IPS-NIHi7 (cell line): ENCODE measurements around the gene SPEM1.

Experiments used
- DNase-seq: peaks from one replicate; pipeline ENCODE4 v3.0.0; 2012; ENCODE audit warnings: mixed read lengths; ENCODE audit errors: extremely low spot score

SPEM1 gene, protein sequence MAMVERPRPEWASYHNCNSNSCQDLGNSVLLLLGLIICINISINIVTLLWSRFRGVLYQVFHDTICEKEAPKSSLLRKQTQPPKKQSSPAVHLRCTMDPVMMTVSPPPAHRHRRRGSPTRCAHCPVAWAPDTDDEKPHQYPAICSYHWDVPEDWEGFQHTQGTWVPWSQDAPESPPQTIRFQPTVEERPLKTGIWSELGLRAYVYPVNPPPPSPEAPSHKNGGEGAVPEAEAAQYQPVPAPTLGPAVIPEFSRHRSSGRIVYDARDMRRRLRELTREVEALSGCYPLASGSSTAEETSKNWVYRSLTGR

GRCh38 chr17:7419819-7420610, at the start of gene SPEM1:
Gene SPEM1 (plus strand): TSS chr17:7420324. CDS start chr17:7420385, 61 bp downstream.
- DNase-seq: no peak

DNA sequence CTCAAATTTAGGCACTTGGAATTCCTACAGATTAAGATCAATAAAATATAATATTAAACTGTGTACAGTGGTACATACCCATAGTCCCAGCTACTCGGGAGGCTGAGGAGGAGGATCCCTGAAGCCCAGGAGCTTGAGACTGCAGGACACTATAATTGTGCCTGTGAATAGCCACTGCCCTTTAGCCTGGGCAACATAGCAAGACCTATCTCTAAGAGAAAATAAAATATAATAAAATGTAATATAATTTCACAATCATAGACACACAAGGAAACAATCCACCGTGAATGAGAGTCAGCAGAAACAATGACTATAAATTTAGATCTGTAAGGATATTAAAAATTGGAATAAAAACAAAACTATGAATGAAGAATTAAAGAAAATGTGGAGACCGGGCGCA, 49.3 kb upstream of the SPEM1 start:
- no peak for DNase-seq

- DNase-seq: no peak
Observed at GRCh38 chr17:7374353-7374752, 45.8 kb upstream of the SPEM1 start.

DNA sequence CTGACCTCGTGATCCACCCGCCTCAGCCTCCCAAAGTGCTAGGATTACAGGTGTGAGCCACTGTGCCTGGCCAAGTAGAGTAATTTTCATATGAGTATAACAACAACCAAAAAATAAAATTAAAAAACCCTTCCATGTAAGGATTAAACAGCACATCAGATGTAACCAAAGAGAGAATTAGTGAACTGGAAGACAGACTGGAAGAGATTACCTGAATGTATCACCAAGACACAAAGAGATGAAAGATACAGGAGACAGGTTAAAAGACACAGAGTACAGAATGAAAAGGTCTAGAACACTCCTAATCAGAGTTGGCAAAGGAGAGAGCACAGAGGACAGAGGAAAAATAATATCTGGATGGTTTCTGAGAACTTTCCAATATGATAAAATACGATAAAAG, 41.0 kb upstream of the SPEM1 start:
- no peak for DNase-seq

DNA sequence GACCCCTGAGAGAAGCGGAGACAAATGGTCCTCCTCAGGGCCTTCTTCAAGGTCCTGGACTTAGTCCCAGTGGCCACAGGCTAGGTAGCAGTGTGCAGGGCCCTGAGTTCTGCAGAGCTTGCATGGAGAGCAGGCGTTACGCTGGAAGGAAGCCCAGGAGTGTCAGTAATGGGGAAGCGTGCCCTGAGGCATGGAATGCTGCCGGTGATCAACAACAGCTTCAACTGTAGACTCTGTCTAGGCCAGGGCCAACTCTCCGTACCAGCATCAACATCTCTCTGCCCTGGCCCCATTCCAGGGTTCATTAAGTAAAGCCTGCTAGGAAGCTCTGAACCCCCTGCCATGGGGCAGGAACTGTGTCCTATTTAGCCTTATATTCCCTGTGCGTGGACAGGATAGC, 39.8 kb upstream of the SPEM1 start:
- DNase-seq: peak; percentile 35

DNA sequence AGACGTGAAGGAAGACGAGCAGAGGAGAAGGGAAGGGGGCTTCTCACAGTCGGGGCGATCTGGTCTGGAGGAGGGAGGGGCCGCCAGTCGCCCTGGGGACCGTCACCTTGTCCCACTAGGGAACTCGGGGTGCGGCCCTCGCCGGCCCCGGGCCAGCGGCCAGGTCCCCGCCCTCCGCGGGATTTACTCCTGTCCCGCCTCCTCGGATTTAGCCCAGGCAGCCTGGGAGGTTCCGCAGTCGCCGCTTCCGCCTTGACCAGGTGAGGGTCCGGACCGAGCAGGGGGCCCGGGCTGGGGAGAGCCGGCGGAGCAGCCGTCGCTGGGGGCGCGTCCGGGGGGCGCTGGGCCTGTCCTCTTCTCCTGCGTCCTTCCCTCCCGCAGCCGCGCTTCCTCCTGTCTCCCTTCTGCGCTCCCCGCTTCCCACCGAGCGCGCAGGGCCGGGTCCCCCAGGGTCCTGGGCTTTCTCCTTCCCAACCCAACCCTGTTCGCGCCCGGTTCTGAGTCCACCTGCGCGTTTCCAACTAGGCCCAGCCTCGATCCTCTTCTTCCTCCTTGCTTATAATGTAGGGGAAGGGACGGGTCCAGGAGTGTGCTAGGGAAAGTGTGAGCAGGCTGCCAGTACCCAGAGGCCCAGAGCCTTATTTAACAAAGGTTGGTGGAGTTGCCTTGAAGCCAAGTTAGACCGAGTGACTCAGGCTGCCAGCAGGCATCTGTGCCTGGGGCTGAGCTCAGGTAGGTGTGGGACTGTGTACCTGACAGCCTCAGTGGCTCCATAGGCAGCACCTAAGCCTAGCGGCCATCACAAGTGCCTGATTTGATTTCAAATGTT, 39.1 kb upstream of the SPEM1 start, which contains the start of gene TNK1:
Gene TNK1, plus strand, starts transcription at position 235 of the 829 bp plus-strand sequence. CDS start 1,838 bp downstream, outside the sequence.
- DNase-seq: peak; percentile 68

DNA sequence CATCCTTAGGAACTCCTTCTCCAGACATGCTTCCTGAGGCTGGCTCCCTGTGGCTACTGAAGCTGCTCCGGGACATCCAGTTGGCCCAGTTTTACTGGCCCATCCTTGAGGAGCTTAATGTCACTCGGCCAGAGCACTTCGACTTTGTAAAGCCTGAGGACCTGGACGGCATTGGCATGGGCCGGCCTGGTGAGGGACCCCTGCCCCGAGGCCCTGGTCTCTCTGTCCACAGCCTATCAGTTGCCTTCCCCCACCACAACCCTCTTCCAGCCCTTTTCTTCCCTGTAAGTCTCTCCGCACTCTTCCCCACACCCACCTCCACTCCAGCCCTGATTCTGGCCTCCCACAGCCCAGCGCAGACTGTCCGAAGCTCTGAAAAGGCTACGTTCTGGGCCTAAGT, 37.2 kb upstream of the SPEM1 start:
- no peak for DNase-seq

DNA sequence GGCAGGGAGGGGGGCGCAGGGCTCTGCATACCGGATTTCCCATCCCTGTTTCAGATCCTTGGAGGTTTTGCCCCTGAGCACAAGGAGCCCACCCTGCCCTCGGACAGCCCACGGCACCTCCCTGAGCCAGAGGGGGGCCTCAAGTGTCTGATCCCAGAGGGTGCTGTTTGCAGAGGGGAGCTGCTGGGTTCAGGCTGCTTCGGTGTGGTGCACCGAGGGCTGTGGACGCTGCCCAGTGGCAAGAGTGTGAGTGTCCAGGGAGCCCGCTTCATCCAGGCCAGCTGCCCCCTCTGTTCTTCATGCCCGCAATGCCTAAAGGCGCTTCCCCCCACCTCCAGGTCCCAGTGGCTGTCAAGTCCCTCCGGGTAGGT, 36.8 kb upstream of the SPEM1 start:
- no peak for DNase-seq

DNA sequence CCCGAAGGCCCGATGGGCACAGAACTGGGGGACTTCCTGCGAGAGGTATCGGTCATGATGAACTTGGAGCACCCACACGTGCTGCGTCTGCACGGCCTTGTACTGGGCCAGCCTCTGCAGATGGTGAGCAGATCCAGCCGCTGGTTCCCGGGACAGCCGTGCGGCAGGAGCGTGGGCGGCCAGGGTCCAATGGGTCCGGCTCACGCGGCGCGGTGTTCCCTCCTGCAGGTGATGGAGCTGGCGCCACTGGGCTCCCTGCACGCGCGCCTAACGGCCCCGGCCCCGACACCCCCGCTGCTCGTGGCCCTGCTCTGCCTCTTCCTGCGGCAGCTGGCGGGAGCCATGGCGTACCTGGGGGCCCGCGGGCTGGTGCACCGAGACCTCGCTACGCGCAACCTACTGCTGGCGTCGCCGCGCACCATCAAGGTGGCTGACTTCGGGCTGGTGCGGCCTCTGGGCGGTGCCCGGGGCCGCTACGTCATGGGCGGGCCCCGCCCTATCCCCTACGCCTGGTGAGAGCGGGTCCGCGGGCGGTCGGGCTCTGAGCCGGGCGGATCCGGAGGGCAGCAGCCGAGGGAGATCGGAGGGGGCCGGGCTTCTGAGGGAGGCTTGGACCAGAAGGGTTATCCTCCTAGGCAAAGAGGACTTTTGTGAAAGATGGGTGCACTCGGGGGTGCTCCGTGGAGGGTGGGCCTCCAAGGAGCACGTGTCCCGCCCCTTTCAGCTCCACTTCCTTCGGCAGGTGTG, 36.2 kb upstream of the SPEM1 start:
- DNase-seq: peak; percentile 96

DNA sequence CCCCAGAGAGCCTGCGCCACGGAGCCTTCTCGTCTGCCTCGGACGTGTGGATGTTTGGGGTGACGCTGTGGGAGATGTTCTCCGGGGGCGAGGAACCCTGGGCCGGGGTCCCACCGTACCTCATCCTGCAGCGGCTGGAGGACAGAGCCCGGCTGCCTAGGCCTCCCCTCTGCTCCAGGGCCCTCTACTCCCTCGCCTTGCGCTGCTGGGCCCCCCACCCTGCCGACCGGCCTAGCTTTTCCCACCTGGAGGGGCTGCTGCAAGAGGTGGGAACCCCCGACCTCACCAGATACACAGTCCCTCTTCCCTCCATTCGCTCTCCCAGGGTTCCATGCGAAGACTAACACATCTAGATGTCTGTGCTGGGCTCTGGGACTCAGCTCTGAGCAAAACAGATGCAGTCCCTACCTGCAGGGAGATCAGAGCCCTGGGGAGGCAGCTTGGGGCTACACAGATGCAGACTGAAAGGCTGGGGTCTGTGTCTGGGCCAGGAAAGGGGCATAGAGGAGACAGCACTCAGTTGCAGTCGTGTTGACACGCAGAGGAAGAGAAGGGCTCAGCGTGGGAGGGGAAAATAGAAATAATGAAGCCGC, 35.5 kb upstream of the SPEM1 start:
- no peak for DNase-seq

DNA sequence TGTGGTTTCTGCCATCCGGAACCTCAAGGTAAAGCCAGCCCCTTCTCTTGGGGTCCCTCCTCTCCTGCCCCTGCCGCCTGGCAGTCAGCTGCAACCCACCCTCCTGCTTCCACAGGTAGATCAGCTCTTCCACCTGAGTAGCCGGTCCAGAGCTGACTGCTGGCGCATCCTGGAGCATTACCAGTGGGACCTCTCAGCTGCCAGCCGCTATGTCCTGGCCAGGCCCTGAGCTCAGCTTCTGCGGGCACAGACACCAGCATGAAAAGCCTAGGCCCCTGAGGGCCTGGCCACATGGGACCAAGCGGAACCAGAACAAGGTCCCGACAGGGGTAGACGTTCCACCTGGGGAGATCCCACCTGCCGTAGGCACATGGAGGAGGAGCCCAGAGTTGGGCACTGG, 31.3 kb upstream of the SPEM1 start:
- no peak for DNase-seq

DNA sequence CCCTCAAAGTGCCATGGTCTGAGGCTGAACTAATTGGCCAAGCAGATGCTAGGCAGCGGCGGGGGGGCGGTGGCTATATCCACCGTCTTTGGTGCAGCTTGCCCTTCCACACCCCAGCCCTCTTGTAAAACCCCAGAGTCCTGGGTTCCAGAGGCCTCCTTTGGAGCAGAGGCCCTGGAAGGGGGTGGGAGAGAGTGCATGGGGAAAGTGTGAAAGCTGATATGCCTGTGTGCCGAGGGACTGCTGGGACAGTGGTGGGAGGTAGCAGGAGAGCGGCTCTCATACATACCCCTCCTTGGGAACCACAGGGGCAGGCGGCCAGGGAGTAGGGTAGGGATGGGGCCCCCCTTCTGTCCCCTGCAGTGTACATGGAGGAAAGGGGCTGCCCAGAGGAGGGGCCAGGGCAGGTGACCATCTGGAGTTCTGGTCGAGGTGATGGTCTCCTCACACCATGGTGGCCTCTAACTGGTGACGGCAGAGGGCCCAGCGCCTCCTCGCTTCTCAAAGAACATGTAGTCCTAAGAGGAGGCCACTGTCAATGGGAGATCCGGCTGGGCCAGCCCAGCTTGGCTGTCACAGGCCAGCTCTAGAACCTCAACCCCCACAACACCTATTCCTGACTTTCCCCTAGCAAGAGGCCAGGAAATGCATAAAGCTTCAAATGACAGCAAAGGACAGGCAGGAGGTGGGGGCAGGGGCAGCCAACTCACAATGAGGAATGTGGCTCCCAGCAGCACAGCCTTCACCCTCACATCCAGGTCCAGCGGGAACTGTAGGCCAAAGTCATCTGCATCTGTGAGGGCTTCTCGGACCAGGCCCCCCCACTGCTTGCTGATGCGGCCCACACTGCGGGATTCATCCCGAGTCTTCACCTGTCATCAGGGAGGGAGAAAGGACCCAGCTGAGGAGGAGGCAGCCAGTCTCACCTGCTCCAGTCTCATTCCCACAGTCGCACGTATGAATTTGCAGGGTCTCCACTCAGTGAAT, 29.9 kb upstream of the SPEM1 start:
- DNase-seq: no peak

DNA sequence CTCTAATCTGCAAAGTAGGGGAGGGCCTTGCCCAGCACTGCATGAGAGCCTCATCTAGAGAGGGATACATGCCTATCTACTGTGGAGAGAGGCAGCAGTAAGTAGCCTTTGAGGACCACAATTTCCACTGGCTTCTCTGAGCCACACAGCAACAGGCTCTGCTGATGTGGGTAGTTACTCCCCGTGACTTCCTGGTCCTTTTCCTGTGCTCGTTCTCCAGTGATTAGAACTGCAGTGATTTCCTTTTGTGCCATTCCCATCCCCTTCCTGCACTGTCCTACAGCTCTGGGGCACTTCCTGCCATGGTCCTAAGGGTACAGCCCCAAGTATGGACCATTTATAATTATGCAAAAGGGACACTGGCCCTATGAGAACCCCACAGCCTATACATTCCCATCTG, 28.8 kb upstream of the SPEM1 start:
- DNase-seq: no peak

DNA sequence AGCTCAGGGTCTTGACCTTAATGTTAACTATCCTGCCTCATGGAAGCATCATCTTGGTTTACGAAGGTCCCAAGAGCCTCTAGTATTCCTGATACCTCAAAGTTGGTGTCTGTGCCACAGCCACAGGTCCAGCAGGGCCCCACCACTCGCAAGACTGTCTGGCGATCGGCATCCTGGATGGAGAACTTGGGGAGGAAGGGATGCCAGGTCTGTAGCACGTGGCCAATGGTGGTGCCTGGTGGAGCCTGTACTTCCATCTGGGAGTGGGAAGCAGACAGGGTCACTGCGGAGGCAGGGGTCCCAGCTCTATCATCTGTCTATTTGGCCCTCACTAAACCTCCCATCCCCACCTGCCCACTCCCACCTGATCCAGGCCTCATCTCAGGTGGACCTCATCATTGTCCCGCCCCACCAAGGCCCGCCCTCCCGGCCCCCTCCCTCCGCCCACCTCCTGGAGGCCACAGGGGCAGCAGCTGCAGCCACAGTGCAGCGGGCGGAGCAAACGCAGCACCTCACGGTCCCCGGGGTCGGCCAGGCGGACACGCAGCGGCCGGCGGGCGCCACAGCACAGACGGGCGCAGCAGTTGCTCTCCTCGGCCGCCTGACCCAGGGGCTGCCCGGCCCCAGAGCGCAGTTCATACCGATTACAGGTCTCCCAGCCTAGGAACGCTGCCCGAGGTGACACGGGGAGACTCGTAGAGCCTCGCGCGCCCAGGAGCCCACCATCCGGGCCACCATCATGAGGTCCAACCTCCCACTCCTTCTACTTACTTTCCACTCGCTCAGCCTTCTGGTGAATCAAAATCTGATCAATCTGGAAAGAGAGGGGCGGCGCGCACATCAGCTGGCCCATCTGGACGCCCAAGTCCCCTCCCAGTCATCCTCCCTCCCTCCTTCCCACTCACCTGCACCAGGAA, 27.2 kb upstream of the SPEM1 start:
- no peak for DNase-seq

- DNase-seq: peak; percentile 73
Observed at GRCh38 chr17:7393613-7394451, 26.3 kb upstream of the SPEM1 start.

DNA sequence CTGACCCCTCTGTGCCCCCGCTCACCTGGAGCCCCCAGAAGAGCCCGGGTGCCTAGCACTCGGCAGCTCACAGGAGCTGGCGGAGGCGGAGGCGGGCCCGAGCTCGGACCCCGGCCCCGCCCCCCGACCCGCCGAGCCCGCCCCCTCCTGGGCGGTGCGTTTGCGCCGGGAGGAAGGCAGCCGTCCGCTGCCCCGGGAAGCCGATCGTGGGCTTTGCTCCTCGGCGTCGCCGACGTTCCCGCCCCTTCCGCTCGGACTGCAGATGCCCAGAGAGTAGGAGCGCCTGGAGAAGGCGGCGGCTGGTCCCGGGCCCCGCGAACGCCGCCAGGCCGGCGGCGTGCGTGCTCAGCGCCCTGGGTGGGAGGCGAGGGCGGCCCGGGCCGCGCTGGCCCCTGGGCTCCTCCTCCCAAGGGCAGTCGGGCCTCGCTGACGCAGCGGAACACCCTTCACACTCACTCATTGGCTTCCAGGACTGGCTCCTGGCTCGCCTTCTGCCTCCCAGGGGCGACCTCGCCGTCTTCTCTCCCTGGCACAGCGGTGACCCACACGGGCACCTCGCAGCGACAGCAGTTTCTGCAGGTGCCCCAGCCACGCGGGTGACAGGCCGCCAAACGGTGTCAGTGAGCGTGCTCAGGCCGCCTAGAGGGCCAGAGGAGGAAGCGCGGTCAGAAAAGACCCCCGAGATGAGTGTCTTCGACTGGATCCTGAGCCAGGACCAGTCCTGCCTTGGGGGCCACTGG, 25.5 kb upstream of the SPEM1 start, which contains the start of gene PLSCR3:
Gene PLSCR3, minus strand, starts transcription at position 74 of the 740 bp plus-strand sequence. CDS start 415 bp downstream, outside the sequence.
- peak; percentile 94 for DNase-seq

GRCh38 chr17:7396147-7396546, 24.0 kb upstream of the SPEM1 start:
- no peak for DNase-seq
